CD4-positive, alpha-beta memory T cell (primary cell): ENCODE measurements around the gene SRPK2. TPM values are rescaled to one million over a fixed set of nuclear protein-coding genes. Genes with fewer than 3 reads are reported as not detected.

Source experiments
- CTCF ChIA-PET: fragments of 350-600 bp; sonication (Branson Sonifier 250); formaldehyde crosslinking; loops from one replicate; lab custom pipeline; 2021; ENCODE audit warnings: inconsistent platforms; ENCODE audit not compliant: partially characterized antibody; lab: Charles Lee
- POLR2A ChIA-PET: fragments of 350-600 bp; sonication (Branson Sonifier 250); formaldehyde crosslinking; loops from one replicate; lab custom pipeline; 2021; ENCODE audit not compliant: partially characterized antibody; lab: Charles Lee
- DNase-seq, 5 donors: peaks; one replicate each; pipeline versions ENCODE4 v3.0.0 to v3.0.0-alpha.2; 2020 to 2022; ENCODE audit warnings: mixed read lengths in 1 of 5
- H3K27ac ChIP-seq: one replicate; pipeline ENCODE4 v1.7.0; 2013; ENCODE audit warnings: low read depth, low read length
- H3K27me3 ChIP-seq: 2 replicates; pipeline ENCODE4 v1.7.0; 2013; ENCODE audit warnings: mild to moderate bottlenecking, low read length, moderate library complexity; ENCODE audit not compliant: insufficient read depth
- H3K36me3 ChIP-seq: 2 replicates; pipeline ENCODE4 v1.7.0; 2013; ENCODE audit warnings: mild to moderate bottlenecking, low read length, moderate library complexity; ENCODE audit not compliant: insufficient read depth
- H3K4me1 ChIP-seq: 2 replicates; pipeline ENCODE4 v1.7.0; 2013; ENCODE audit warnings: mild to moderate bottlenecking, low read length, moderate library complexity; ENCODE audit not compliant: insufficient read depth
- H3K4me3 ChIP-seq, 2 donors: one replicate each; pipeline ENCODE4 v1.7.0; 2013; ENCODE audit warnings: low read length in 2 of 2, mild to moderate bottlenecking in 1 of 2
- H3K9me3 ChIP-seq, 2 donors: one replicate each; pipeline ENCODE4 v1.7.0; 2013; ENCODE audit warnings: low read length in 2 of 2, control low read depth in 1 of 2; ENCODE audit not compliant: control insufficient read depth in 1 of 2
- H3K27ac Mint-ChIP-seq, 7 donors: one replicate each; pipeline ENCODE4 v1.8.0; 2020 to 2021; ENCODE audit warnings: mixed read lengths in 7 of 7, mild to moderate bottlenecking in 6 of 7, inconsistent platforms in 3 of 7, moderate library complexity in 3 of 7
- H3K27me3 Mint-ChIP-seq, 2 donors: one replicate each; pipeline ENCODE4 v1.8.0; 2020 to 2021; ENCODE audit warnings: mixed read lengths in 2 of 2
- H3K36me3 Mint-ChIP-seq, 2 donors: one replicate each; pipeline ENCODE4 v1.8.0; 2020 to 2021; ENCODE audit warnings: mixed read lengths in 2 of 2, inconsistent platforms in 1 of 2, mild to moderate bottlenecking in 1 of 2
- H3K4me1 Mint-ChIP-seq, 4 donors: one replicate each; pipeline ENCODE4 v1.8.0; 2020 to 2021; ENCODE audit warnings: mixed read lengths in 4 of 4, mild to moderate bottlenecking in 1 of 4
- H3K4me3 Mint-ChIP-seq, 8 donors: one replicate each; pipeline ENCODE4 v1.8.0; 2020 to 2021; ENCODE audit warnings: mixed read lengths in 8 of 8, mild to moderate bottlenecking in 7 of 8, moderate library complexity in 6 of 8, inconsistent platforms in 3 of 8
- H3K9me3 Mint-ChIP-seq, 8 donors: one replicate each; pipeline ENCODE4 v1.8.0; 2020 to 2021; ENCODE audit warnings: mixed read lengths in 8 of 8, mild to moderate bottlenecking in 5 of 8, inconsistent platforms in 3 of 8, moderate library complexity in 1 of 8
- intact Hi-C: fragments of 100-400 bp; cut with micrococcal nuclease; formaldehyde crosslinking; loops from one replicate; pipeline ENCODE4 v1.15.1; 2023
- polyA plus RNA-seq, 2 donors: library from polyadenylated mRNA; unstranded; fragments of 300-500 nt; fragmentation: Illumina TruSeq; gene quantifications; one replicate each; pipeline ENCODE4 v1.2.3, GENCODE V29; 2021
- total RNA-seq, 2 experiments: library from RNA; stranded (reverse); gene quantifications; one replicate each; pipeline ENCODE4 v1.2.3, GENCODE V29; 2021

The SRPK2 gene
- total and polyA plus RNA-seq, 4 experiments from 2014 or later: 36.0 to 55.2 (median 51.7) TPM

- Histone ChIP-seq H3K4me3 (no peak overlapping the region), H3K9me3 (no peaks in the 10 kb centered on the region), H3K36me3 (peaks cover 13% of the 10 kb centered on the region), H3K27ac (no peak overlapping the region), H3K4me1 (peaks cover 32% of the 10 kb centered on the region), H3K27me3 (no peaks in the 10 kb centered on the region)
- Mint-ChIP-seq H3K36me3 (peaks cover 26 to 27% of the 10 kb centered on the region in 2 donors), H3K4me1 (peaks cover 38 to 59% (median 49%) of the 10 kb centered on the region in 4 donors), H3K27me3 (no peaks in the 10 kb centered on the region), H3K9me3 (no peaks in the 10 kb centered on the region), H3K27ac (peak overlapping the region; percentile 38 to 80 (median 57)), H3K4me3 (peak overlapping the region in 5 of 8 donors; percentile 2 to 58 (median 21))
- DNase-seq: peak in 4 of 5 donors; percentile 32 to 47 (median 36)
- ChIA-PET CTCF (no interaction called here), POLR2A (no interaction called here)
- intact Hi-C loops: no loop called here
Observed at GRCh38 chr7:105205592-105206237, 183.0 kb downstream of the SRPK2 start.

GRCh38 chr7:105204953-105205352, 183.8 kb downstream of the SRPK2 start:
- no peaks in the 10 kb centered on the region for H3K9me3 Mint-ChIP-seq
- H3K27ac Mint-ChIP-seq: peak overlapping the region in 2 of 7 donors; percentile 11 to 16

GRCh38 chr7:105204520-105204919, 184.2 kb downstream of the SRPK2 start:
- intact Hi-C loops: no loop called here
- H3K27ac Mint-ChIP-seq: no peak overlapping the region
- ChIA-PET POLR2A (interaction anchor here (0.7 kb wide), 1 partner anchor 64 kb away, joined by 3 read pairs; no protein-coding TSS in a partner anchor), CTCF (no interaction called here)
- H3K27ac ChIP-seq: no peak overlapping the region
- peaks cover 30 to 50% (median 41%) of the 10 kb centered on the region in 4 donors for H3K4me1 Mint-ChIP-seq
- no peaks in the 10 kb centered on the region for H3K27me3 Mint-ChIP-seq
- peaks cover 13% of the 10 kb centered on the region for H3K36me3 ChIP-seq
- DNase-seq: no peak
- no peaks in the 10 kb centered on the region for H3K27me3 ChIP-seq
- peaks cover 33 to 35% of the 10 kb centered on the region in 2 donors for H3K36me3 Mint-ChIP-seq
- H3K9me3 Mint-ChIP-seq: no peaks in the 10 kb centered on the region
- peaks cover 21% of the 10 kb centered on the region for H3K4me1 ChIP-seq
- H3K4me3 ChIP-seq: no peak overlapping the region
- no peaks in the 10 kb centered on the region for H3K9me3 ChIP-seq
- no peak overlapping the region for H3K4me3 Mint-ChIP-seq

More at GRCh38 chr7:105204953-105205352, 183.8 kb downstream of the SRPK2 start:
- H3K27me3 Mint-ChIP-seq: no peaks in the 10 kb centered on the region
- Histone ChIP-seq H3K9me3 (no peaks in the 10 kb centered on the region), H3K27me3 (no peaks in the 10 kb centered on the region), H3K36me3 (peaks cover 13% of the 10 kb centered on the region), H3K4me1 (peaks cover 24% of the 10 kb centered on the region), H3K27ac (no peak overlapping the region), H3K4me3 (no peak overlapping the region)
- no peak overlapping the region for H3K4me3 Mint-ChIP-seq
- DNase-seq: no peak
- intact Hi-C loops: no loop called here
- peaks cover 33 to 35% of the 10 kb centered on the region in 2 donors for H3K36me3 Mint-ChIP-seq
- POLR2A ChIA-PET: interaction anchor here (0.7 kb wide), 1 partner anchor 63 kb away, joined by 3 read pairs; no protein-coding TSS in a partner anchor
- CTCF ChIA-PET: no interaction called here
- peaks cover 31 to 51% (median 44%) of the 10 kb centered on the region in 4 donors for H3K4me1 Mint-ChIP-seq

GRCh38 chr7:105202616-105203015, 186.1 kb downstream of the SRPK2 start:
- intact Hi-C loops: no loop called here
- peaks cover 39 to 40% of the 10 kb centered on the region in 2 donors for H3K36me3 Mint-ChIP-seq
- peaks cover 23 to 41% (median 32%) of the 10 kb centered on the region in 4 donors for H3K4me1 Mint-ChIP-seq

GRCh38 chr7:105199386-105199785, 189.3 kb downstream of the SRPK2 start:
- Histone ChIP-seq H3K4me1 (no peaks in the 10 kb centered on the region), H3K27me3 (no peaks in the 10 kb centered on the region), H3K9me3 (no peaks in the 10 kb centered on the region), H3K36me3 (peaks cover 13% of the 10 kb centered on the region), H3K4me3 (no peak overlapping the region), H3K27ac (no peak overlapping the region)
- ChIA-PET POLR2A (no interaction called here), CTCF (no interaction called here)
- Mint-ChIP-seq H3K27me3 (no peaks in the 10 kb centered on the region), H3K4me3 (no peak overlapping the region), H3K36me3 (peaks cover 44 to 47% of the 10 kb centered on the region in 2 donors), H3K27ac (no peak overlapping the region), H3K9me3 (no peaks in the 10 kb centered on the region), H3K4me1 (peaks cover 4 to 19% (median 13%) of the 10 kb centered on the region in 4 donors)
- intact Hi-C loops: no loop called here
- no peak for DNase-seq

More at GRCh38 chr7:105202616-105203015, 186.1 kb downstream of the SRPK2 start:
- Histone ChIP-seq H3K27ac (no peak overlapping the region), H3K9me3 (no peaks in the 10 kb centered on the region), H3K36me3 (peaks cover 13% of the 10 kb centered on the region), H3K27me3 (no peaks in the 10 kb centered on the region), H3K4me1 (peaks cover 17% of the 10 kb centered on the region), H3K4me3 (no peak overlapping the region)
- ChIA-PET POLR2A (no interaction called here), CTCF (no interaction called here)
- H3K27me3 Mint-ChIP-seq: no peaks in the 10 kb centered on the region
- no peak for DNase-seq
- H3K9me3 Mint-ChIP-seq: no peaks in the 10 kb centered on the region
- no peak overlapping the region for H3K27ac Mint-ChIP-seq
- no peak overlapping the region for H3K4me3 Mint-ChIP-seq

- Histone ChIP-seq H3K36me3 (peaks cover 10% of the 10 kb centered on the region), H3K4me3 (no peak overlapping the region), H3K27me3 (no peaks in the 10 kb centered on the region), H3K27ac (no peak overlapping the region), H3K9me3 (no peaks in the 10 kb centered on the region), H3K4me1 (no peaks in the 10 kb centered on the region)
- peak overlapping the region in 1 of 7 donors; percentile 17 for H3K27ac Mint-ChIP-seq
- no peaks in the 10 kb centered on the region for H3K27me3 Mint-ChIP-seq
- peaks cover 4 to 17% (median 12%) of the 10 kb centered on the region in 4 donors for H3K4me1 Mint-ChIP-seq
- H3K9me3 Mint-ChIP-seq: no peaks in the 10 kb centered on the region
- intact Hi-C loops: no loop called here
- peaks cover 40 to 49% of the 10 kb centered on the region in 2 donors for H3K36me3 Mint-ChIP-seq
- DNase-seq: no peak
- ChIA-PET POLR2A (no interaction called here), CTCF (no interaction called here)
- H3K4me3 Mint-ChIP-seq: no peak overlapping the region
Observed at GRCh38 chr7:105198223-105198622, 190.5 kb downstream of the SRPK2 start.

- peaks cover 4 to 22% (median 14%) of the 10 kb centered on the region in 4 donors for H3K4me1 Mint-ChIP-seq
- no peak overlapping the region for H3K4me3 Mint-ChIP-seq
- no peaks in the 10 kb centered on the region for H3K27me3 ChIP-seq
- no peaks in the 10 kb centered on the region for H3K27me3 Mint-ChIP-seq
- POLR2A ChIA-PET: no interaction called here
- H3K27ac Mint-ChIP-seq: no peak overlapping the region
- no peak overlapping the region for H3K4me3 ChIP-seq
- no peaks in the 10 kb centered on the region for H3K9me3 Mint-ChIP-seq
- H3K27ac ChIP-seq: no peak overlapping the region
- CTCF ChIA-PET: no interaction called here
- H3K4me1 ChIP-seq: no peaks in the 10 kb centered on the region
- DNase-seq: no peak
- no peaks in the 10 kb centered on the region for H3K9me3 ChIP-seq
- peaks cover 31 to 40% of the 10 kb centered on the region in 2 donors for H3K36me3 Mint-ChIP-seq
- intact Hi-C loops: no loop called here
- H3K36me3 ChIP-seq: peaks cover 5% of the 10 kb centered on the region
Observed at GRCh38 chr7:105196473-105196872, 192.2 kb downstream of the SRPK2 start.
